Caco-2 (cell line): ENCODE results near the gene LIPC. TPM values are rescaled to one million over a fixed set of nuclear protein-coding genes. Genes with fewer than 3 reads are reported as not detected.

ENCODE experiments used
- BruUV-seq: library from RNA; stranded (reverse); fragments of 400-500 nt; replicated peaks from 2 replicates; lab custom pipeline; 2021; lab: Mats Ljungman, UMichigan
- CTCF ChIA-PET: fragments of 300-600 bp; sonication (Branson Sonifier 250); formaldehyde crosslinking; loops from one replicate; lab custom pipeline; 2022; ENCODE audit warnings: antibody characterized with exemption; lab: Charles Lee
- POLR2A ChIA-PET: fragments of 300-600 bp; sonication (Branson Sonifier 250); formaldehyde crosslinking; loops from one replicate; lab custom pipeline; 2022; ENCODE audit warnings: antibody characterized with exemption; lab: Charles Lee
- DNase-seq, 2 experiments: peaks; one replicate each; pipeline versions ENCODE4 v3.0.0 to v3.0.0-alpha.2; 2020 to 2022
- H3K27me3 ChIP-seq: replicated peaks from 2 replicates; pipeline ENCODE4 v1.6.0; 2011; ENCODE audit warnings: low read length; ENCODE audit not compliant: control insufficient read depth, insufficient read depth
- H3K36me3 ChIP-seq: 2 replicates; pipeline ENCODE4 v1.5.1; 2011; ENCODE audit warnings: low read length; ENCODE audit not compliant: control insufficient read depth, insufficient read depth
- H3K4me1 ChIP-seq: fragments of 250-450 bp; sonication (Bioruptor Pico); 2 replicates; pipeline ENCODE4 v1.5.1; 2020; ENCODE audit warnings: mild to moderate bottlenecking
- H3K4me3 ChIP-seq: 2 replicates; pipeline ENCODE4 v1.5.1; 2011; ENCODE audit warnings: low read depth, mild to moderate bottlenecking, control low read depth, low read length
- H3K9me3 ChIP-seq: fragments of 250-450 bp; sonication (Bioruptor Pico); 2 replicates; pipeline ENCODE4 v1.5.1; 2020; ENCODE audit warnings: mild to moderate bottlenecking, moderate library complexity
- H3K27ac Mint-ChIP-seq: one replicate; pipeline ENCODE4 v1.8.0; 2022; ENCODE audit warnings: mixed read lengths; ENCODE audit not compliant: unreplicated experiment
- H3K27me3 Mint-ChIP-seq: one replicate; pipeline ENCODE4 v1.8.0; 2022; ENCODE audit warnings: mixed read lengths; ENCODE audit not compliant: insufficient read depth, unreplicated experiment
- H3K36me3 Mint-ChIP-seq: one replicate; pipeline ENCODE4 v1.8.0; 2022; ENCODE audit warnings: mild to moderate bottlenecking, mixed read lengths; ENCODE audit not compliant: insufficient read depth, unreplicated experiment
- H3K4me1 Mint-ChIP-seq: one replicate; pipeline ENCODE4 v1.8.0; 2022; ENCODE audit warnings: low read depth, mixed read lengths; ENCODE audit not compliant: unreplicated experiment
- H3K4me3 Mint-ChIP-seq: one replicate; pipeline ENCODE4 v1.8.0; 2022; ENCODE audit warnings: mild to moderate bottlenecking, moderate library complexity, mixed read lengths; ENCODE audit not compliant: unreplicated experiment
- H3K9me3 Mint-ChIP-seq: one replicate; pipeline ENCODE4 v1.8.0; 2022; ENCODE audit warnings: mixed read lengths; ENCODE audit not compliant: unreplicated experiment
- intact Hi-C: fragments of 100-400 bp; cut with micrococcal nuclease; formaldehyde crosslinking; loops from one replicate; pipeline ENCODE4 v1.10.0; 2022; ENCODE audit not compliant: unreplicated experiment
- total RNA-seq: library from RNA; stranded (reverse); gene quantifications from 2 replicates; pipeline ENCODE4 v1.2.3, GENCODE V29; 2022
- TF ChIP-seq, protein P1 (sequence below), 2 experiments: fragments of 200-600 bp in 1 of 2; IDR thresholded peaks; 1 replicate in 1 of 2; 2 replicates in 1 of 2; pipeline versions ENCODE4 v1.5.1 to v1.8.0; 2011 to 2022; ENCODE audit warnings: antibody characterized with exemption in 1 of 2, control low read depth in 1 of 2, inconsistent platforms in 1 of 2, low read depth in 1 of 2, low read length in 1 of 2, mild to moderate bottlenecking in 1 of 2, moderate library complexity in 1 of 2; ENCODE audit not compliant: insufficient read depth in 1 of 2, severe bottlenecking in 1 of 2, unreplicated experiment in 1 of 2

Gene LIPC
- total RNA-seq, 1 experiment from 2014 or later, result 17.6 TPM

DNA sequence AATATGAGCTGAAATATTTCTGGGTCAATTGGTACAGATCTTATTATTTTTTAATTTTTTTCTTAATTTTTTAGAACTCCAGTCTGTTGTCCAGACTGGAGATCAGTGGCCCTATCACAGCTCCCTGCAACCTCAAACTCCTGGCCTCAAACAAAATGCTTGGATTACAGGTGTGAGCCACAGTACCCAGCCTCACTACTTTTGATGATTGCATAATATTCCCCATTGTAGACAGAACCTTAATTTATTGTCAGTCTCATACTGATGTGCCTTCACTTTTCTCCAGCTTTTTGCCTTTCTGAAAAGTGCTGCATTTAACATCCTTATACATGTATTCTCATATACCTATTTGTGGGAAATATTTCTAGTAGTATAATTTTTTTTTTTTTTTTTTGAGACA is 144.9 kb downstream of the LIPC start:
- intact Hi-C loops, result no loop called here
- peaks cover 2% of the 10 kb centered on the region for H3K9me3 Mint-ChIP-seq
- ChIA-PET POLR2A (no interaction called here), CTCF (no interaction called here)
- H3K36me3 Mint-ChIP-seq, result peaks cover 6% of the 10 kb centered on the region
- H3K9me3 ChIP-seq, result peaks cover 3% of the 10 kb centered on the region; the same call in 1 of the 2 replicates
- H3K36me3 ChIP-seq, result no peaks in the 10 kb centered on the region; the same call in 1 of the 2 replicates
- no peak overlapping the region for H3K27ac Mint-ChIP-seq
- no peak overlapping the region for H3K4me3 Mint-ChIP-seq
- no TSS peak for BruUV-seq
- TF ChIP-seq, protein P1, sequence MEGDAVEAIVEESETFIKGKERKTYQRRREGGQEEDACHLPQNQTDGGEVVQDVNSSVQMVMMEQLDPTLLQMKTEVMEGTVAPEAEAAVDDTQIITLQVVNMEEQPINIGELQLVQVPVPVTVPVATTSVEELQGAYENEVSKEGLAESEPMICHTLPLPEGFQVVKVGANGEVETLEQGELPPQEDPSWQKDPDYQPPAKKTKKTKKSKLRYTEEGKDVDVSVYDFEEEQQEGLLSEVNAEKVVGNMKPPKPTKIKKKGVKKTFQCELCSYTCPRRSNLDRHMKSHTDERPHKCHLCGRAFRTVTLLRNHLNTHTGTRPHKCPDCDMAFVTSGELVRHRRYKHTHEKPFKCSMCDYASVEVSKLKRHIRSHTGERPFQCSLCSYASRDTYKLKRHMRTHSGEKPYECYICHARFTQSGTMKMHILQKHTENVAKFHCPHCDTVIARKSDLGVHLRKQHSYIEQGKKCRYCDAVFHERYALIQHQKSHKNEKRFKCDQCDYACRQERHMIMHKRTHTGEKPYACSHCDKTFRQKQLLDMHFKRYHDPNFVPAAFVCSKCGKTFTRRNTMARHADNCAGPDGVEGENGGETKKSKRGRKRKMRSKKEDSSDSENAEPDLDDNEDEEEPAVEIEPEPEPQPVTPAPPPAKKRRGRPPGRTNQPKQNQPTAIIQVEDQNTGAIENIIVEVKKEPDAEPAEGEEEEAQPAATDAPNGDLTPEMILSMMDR (IDR thresholded peaks at IDR 0.05; ENCODE audit: insufficient read depth in 1 of 2, low read depth in 1 of 2, low read length in 1 of 2, severe bottlenecking in 1 of 2, unreplicated experiment in 1 of 2), result no peak
- no peaks in the 10 kb centered on the region for H3K27me3 Mint-ChIP-seq
- H3K4me1 Mint-ChIP-seq, result peaks cover 21% of the 10 kb centered on the region
- no peak for DNase-seq
- peaks cover 21% of the 10 kb centered on the region for H3K4me1 ChIP-seq
- no peaks in the 10 kb centered on the region for H3K27me3 ChIP-seq
- H3K4me3 ChIP-seq, result no peak overlapping the region

DNA sequence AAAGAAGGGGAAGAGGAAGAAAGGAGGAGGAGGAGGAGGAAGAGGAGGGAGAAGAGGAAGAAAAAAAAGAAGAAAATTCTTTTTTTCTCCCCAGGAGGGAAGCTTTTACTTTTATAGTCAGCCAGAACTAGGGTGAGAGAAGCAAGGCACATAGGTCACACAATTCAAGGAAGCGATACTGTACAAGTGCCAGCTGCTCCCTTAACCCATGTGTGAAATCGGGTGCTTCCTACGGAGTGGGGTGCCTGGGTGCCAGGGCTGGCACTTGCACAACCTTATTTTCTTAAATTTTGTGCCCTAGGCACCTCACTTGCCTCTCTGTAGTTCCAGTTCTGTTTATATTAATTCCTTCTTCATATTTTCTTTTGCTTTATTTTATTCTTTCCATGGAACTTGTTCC is 150.4 kb downstream of the LIPC start:
- H3K4me1 ChIP-seq, result peaks cover under 1% of the 10 kb centered on the region; the same call in 1 of the 2 replicates
- H3K4me1 Mint-ChIP-seq, result no peaks in the 10 kb centered on the region
- H3K9me3 ChIP-seq, result peaks cover 7% of the 10 kb centered on the region; the same call in 1 of the 2 replicates
- intact Hi-C loops, result no loop called here
- no peak overlapping the region for H3K4me3 ChIP-seq
- ChIA-PET CTCF (no interaction called here), POLR2A (no interaction called here)
- H3K4me3 Mint-ChIP-seq, result no peak overlapping the region
- no peaks in the 10 kb centered on the region for H3K27me3 ChIP-seq
- no peaks in the 10 kb centered on the region for H3K36me3 ChIP-seq
- no TSS peak for BruUV-seq
- no peaks in the 10 kb centered on the region for H3K27me3 Mint-ChIP-seq
- H3K36me3 Mint-ChIP-seq, result peaks cover 4% of the 10 kb centered on the region
- no peak overlapping the region for H3K27ac Mint-ChIP-seq
- DNase-seq, result no peak
- TF ChIP-seq, protein P1 (IDR thresholded peaks at IDR 0.05; ENCODE audit: insufficient read depth in 1 of 2, low read depth in 1 of 2, low read length in 1 of 2, severe bottlenecking in 1 of 2, unreplicated experiment in 1 of 2), result no peak
- H3K9me3 Mint-ChIP-seq, result peaks cover 31% of the 10 kb centered on the region

DNA sequence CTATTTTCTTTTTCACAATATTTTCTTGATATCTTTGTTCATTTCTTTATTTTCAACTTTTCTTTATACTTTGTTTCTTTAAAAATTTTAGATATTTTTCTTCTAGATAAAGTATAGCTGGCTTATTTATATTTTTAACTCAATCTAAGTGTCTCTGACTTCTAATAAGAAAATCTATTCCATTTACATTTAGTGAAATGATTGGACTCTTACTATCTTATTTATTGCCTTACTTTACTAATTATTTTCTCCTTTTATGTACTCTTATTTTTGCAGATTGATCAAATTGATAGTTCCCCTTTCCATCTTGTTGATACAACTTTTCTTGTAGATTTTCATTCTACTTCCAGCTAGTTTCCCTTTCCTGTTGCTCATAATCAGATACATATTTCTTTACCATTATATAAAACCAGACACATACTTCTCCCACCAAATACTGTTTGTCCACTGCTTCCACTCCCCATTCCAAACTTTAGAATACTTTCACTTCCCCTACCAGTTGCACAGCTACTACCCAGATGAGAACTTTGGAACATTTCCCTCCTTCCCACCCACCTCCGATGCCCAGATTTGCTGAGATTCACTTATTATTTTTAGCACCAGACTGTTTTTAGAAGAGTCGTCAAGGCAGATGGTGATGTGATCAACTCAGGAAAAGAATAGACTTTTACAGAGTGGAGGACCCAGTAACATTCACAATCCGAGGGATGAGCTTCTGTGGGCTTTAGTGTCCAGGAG is 151.5 kb downstream of the LIPC start:
- CTCF ChIA-PET, result interaction anchor here (1.0 kb wide), 1 partner anchor 362 kb away, joined by 3 read pairs; no protein-coding TSS in a partner anchor
- no peak overlapping the region for H3K27ac Mint-ChIP-seq
- no TSS peak for BruUV-seq

More for the DNA sequence above, 151.5 kb downstream of the LIPC start:
- Histone ChIP-seq H3K36me3 (no peaks in the 10 kb centered on the region), H3K4me3 (no peak overlapping the region), H3K4me1 (peaks cover 11% of the 10 kb centered on the region), H3K9me3 (peaks cover 7% of the 10 kb centered on the region; the same call in 1 of the 2 replicates), H3K27me3 (no peaks in the 10 kb centered on the region)
- POLR2A ChIA-PET, result no interaction called here
- DNase-seq, result no peak
- H3K4me3 Mint-ChIP-seq, result no peak overlapping the region
- TF ChIP-seq, protein P1 (IDR thresholded peaks at IDR 0.05; ENCODE audit: insufficient read depth in 1 of 2, low read depth in 1 of 2, low read length in 1 of 2, severe bottlenecking in 1 of 2, unreplicated experiment in 1 of 2), result no peak
- intact Hi-C loops, result no loop called here
- H3K4me1 Mint-ChIP-seq, result no peaks in the 10 kb centered on the region
- H3K27me3 Mint-ChIP-seq, result no peaks in the 10 kb centered on the region
- H3K36me3 Mint-ChIP-seq, result peaks cover 4% of the 10 kb centered on the region
- peaks cover 31% of the 10 kb centered on the region for H3K9me3 Mint-ChIP-seq
